GM23248 (cell line): ENCODE measurements around the gene ACOT7. TPM values are rescaled to one million over a fixed set of nuclear protein-coding genes. Genes with fewer than 3 reads are reported as not detected.

Source experiments
- DNase-seq: peaks from one replicate; pipeline ENCODE4 v3.0.0-alpha.2; 2015
- H2AFZ ChIP-seq: fragments of 200-600 bp; sonication (generic); 2 replicates; pipeline ENCODE4 v1.6.1; 2016; ENCODE audit warnings: antibody characterized with exemption
- H3F3A ChIP-seq: fragments of 200-600 bp; sonication (generic); 2 replicates; pipeline ENCODE4 v1.6.1; 2016; ENCODE audit warnings: mild to moderate bottlenecking, antibody characterized with exemption, mixed run types; ENCODE audit not compliant: insufficient read depth
- H3K27ac ChIP-seq: fragments of 200-600 bp; sonication (generic); 2 replicates; pipeline ENCODE4 v1.5.1; 2016; ENCODE audit warnings: mild to moderate bottlenecking
- H3K27me3 ChIP-seq: fragments of 200-600 bp; sonication (generic); replicated peaks from 2 replicates; pipeline ENCODE4 v1.6.1; 2016; ENCODE audit warnings: mild to moderate bottlenecking; ENCODE audit not compliant: insufficient read depth
- H3K36me3 ChIP-seq: fragments of 200-600 bp; sonication (generic); 2 replicates; pipeline ENCODE4 v1.6.1; 2016; ENCODE audit warnings: low read depth, mild to moderate bottlenecking
- H3K4me1 ChIP-seq: fragments of 200-600 bp; sonication (generic); 2 replicates; pipeline ENCODE4 v1.6.1; 2016; ENCODE audit warnings: mild to moderate bottlenecking; ENCODE audit not compliant: insufficient read depth
- H3K4me2 ChIP-seq: fragments of 200-600 bp; sonication (generic); one replicate; pipeline ENCODE4 v1.6.1; 2016; ENCODE audit warnings: mild to moderate bottlenecking; ENCODE audit not compliant: unreplicated experiment
- H3K4me3 ChIP-seq: fragments of 200-600 bp; sonication (generic); 2 replicates; pipeline ENCODE4 v1.5.1; 2016; ENCODE audit warnings: mild to moderate bottlenecking
- H3K79me2 ChIP-seq: fragments of 200-600 bp; sonication (generic); 2 replicates; pipeline ENCODE4 v1.6.1; 2016; ENCODE audit warnings: mild to moderate bottlenecking; ENCODE audit not compliant: insufficient read depth
- H3K9ac ChIP-seq: fragments of 200-600 bp; sonication (generic); 2 replicates; pipeline ENCODE4 v1.6.1; 2016; ENCODE audit warnings: mild to moderate bottlenecking
- H3K9me2 ChIP-seq: fragments of 200-600 bp; sonication (generic); 2 replicates; pipeline ENCODE4 v1.6.1; 2016; ENCODE audit warnings: mixed run types, mild to moderate bottlenecking, moderate library complexity; ENCODE audit not compliant: insufficient read depth
- H3K9me3 ChIP-seq: fragments of 200-600 bp; sonication (generic); one replicate; pipeline ENCODE4 v1.6.1; 2017; ENCODE audit warnings: low read depth
- H4K20me1 ChIP-seq: fragments of 200-600 bp; sonication (generic); 2 replicates; pipeline ENCODE4 v1.6.0; 2016; ENCODE audit not compliant: insufficient read depth
- EZH2 ChIP-seq: fragments of 200-600 bp; sonication (generic); IDR thresholded peaks from 2 replicates; pipeline ENCODE4 v1.6.1; 2018; ENCODE audit warnings: antibody characterized with exemption, mild to moderate bottlenecking; ENCODE audit not compliant: insufficient read depth, poor library complexity, severe bottlenecking
- EZH2phosphoT487 ChIP-seq: fragments of 200-600 bp; sonication (generic); IDR thresholded peaks from 2 replicates; pipeline ENCODE4 v1.6.1; 2018; ENCODE audit warnings: antibody characterized with exemption, moderate library complexity, mild to moderate bottlenecking, low read depth; ENCODE audit not compliant: insufficient read depth
- WGBS, 2 experiments: methylation state at CpG; one replicate each; pipeline ENCODE4 v1.1.6; 2015 to 2017; ENCODE audit warnings: low lambda C conversion rate in 2 of 2, low coverage in 1 of 2; ENCODE audit errors: missing lambda C conversion rate in 2 of 2; 5-methylcytosine and 5-hydroxymethylcytosine counted together
- in situ Hi-C: fragments of 300-500 bp; cut with MboI; formaldehyde crosslinking; loops from 2 replicates; pipeline ENCODE4 v1.15.0; 2020
- polyA plus RNA-seq: library from polyadenylated mRNA; unstranded; fragments of >200 nt; fragmentation: Nextera tagmentation; extraction: Ambion mirVana; gene quantifications from 2 replicates; pipeline ENCODE4 v1.2.1, GENCODE V29; 2016
- total RNA-seq: library from RNA; depleted of rRNA; stranded (reverse); fragments of >200 nt; shearing (Covaris generic); gene quantifications from 2 replicates; pipeline ENCODE4 v1.2.3, GENCODE V29; 2014; rRNA removed

The ACOT7 gene, protein sequence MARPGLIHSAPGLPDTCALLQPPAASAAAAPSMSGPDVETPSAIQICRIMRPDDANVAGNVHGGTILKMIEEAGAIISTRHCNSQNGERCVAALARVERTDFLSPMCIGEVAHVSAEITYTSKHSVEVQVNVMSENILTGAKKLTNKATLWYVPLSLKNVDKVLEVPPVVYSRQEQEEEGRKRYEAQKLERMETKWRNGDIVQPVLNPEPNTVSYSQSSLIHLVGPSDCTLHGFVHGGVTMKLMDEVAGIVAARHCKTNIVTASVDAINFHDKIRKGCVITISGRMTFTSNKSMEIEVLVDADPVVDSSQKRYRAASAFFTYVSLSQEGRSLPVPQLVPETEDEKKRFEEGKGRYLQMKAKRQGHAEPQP
- total RNA-seq (20.0 and 25.7 TPM in 2 replicates), polyA plus RNA-seq (74.7 and 79.2 TPM in 2 replicates)

DNA sequence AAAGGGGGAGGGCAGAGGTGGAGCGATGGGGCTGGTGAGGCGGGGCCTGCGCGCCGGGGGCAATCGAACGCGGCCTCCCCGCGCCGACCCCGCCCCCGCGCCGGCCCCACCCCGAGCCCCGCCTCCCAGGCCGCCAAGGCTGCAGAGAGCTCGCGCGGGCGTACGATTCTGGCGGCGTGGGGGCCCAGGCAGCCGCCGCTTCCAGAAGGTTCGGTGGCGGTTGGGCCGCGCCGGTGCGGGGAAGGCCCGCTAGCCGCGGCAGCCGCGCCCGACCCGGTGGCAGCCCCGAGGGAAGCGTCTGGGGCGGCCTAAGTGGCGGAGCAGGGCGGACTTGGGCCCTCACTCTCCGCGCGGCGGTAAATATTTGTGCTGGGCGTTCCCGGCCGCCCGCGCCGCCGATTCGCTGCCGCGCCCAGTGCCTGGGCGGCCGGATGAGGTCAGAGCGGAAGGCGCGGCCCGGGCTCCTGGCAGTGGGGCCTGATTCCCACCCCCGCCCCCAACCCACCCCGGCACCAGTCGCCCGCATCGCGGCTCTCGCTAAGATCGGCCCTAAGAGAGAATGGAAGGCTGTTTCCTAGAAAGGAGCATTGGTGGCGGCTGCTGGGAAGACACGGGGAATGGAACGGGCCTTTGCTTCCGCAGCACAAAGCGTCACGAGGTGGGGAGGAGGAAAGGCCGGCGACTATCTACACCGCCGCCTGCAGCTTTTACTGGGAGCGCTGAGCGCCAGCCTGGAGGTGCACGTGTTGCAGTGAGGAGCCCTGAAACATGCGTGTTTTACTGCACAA, at the start of gene ACOT7:
Gene ACOT7 (minus strand): TSS at position 368 of the 788 bp plus-strand sequence. CDS start 368 bp downstream, outside the sequence.
- peak within 1 kb of the TSS; percentile 91 for H3K27ac ChIP-seq
- no peaks in the 10 kb centered on the region for H4K20me1 ChIP-seq
- peak within 1 kb of the TSS; percentile 90 for H3K9ac ChIP-seq
- in situ Hi-C loops = no loop called here
- H2AFZ ChIP-seq = peak within 1 kb of the TSS; percentile 75
- peak within 1 kb of the TSS; percentile 70 for H3K4me2 ChIP-seq
- H3K9me2 ChIP-seq = no peaks in the 10 kb centered on the region
- H3F3A ChIP-seq = no peaks in the 10 kb centered on the region
- DNase-seq = peak; percentile 97
- no peaks in the 10 kb centered on the region for H3K9me3 ChIP-seq
- TF ChIP-seq EZH2 (no peak), EZH2phosphoT487 (no peak)
- 0 to 1% methylated on average over 53 to 70 of the region's 87 CpGs for WGBS, 2 experiments
- no peaks in the 10 kb centered on the region for H3K27me3 ChIP-seq
- peaks cover 4% of the 10 kb centered on the region; the same call in 1 of the 2 replicates for H3K4me1 ChIP-seq
- peaks cover 31% of the 10 kb centered on the region for H3K79me2 ChIP-seq
- H3K36me3 ChIP-seq = no peaks in the 10 kb centered on the region
- peak within 1 kb of the TSS; percentile 73 for H3K4me3 ChIP-seq

DNA sequence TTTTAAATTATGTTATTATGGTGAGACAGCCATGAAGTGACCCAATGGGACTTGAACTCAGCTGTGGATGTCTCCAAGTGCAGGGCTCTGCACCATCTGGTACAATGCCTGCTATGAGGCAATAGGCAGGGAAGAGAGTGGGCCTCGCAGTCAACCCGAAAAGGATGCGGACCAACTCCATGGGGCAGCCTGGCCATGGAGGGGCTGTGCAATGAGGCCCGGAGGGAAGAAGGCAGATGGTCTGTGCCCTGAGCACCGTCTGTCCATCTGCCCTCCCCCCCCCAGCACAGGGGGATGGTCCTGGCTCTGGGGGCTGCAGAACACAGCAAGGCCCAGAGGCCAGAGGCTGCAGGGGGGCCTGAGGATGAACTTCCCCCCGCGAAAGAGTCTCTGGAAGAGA, 48.0 kb upstream of the ACOT7 start:
- Histone ChIP-seq H3K4me1 (no peaks in the 10 kb centered on the region), H3K36me3 (no peaks in the 10 kb centered on the region), H3K27ac (no peak overlapping the region), H2AFZ (no peak overlapping the region), H4K20me1 (no peaks in the 10 kb centered on the region), H3K9me3 (no peaks in the 10 kb centered on the region), H3K9me2 (no peaks in the 10 kb centered on the region), H3K27me3 (peaks cover 13% of the 10 kb centered on the region), H3K9ac (no peak overlapping the region), H3F3A (no peaks in the 10 kb centered on the region), H3K4me2 (no peak overlapping the region), H3K79me2 (no peaks in the 10 kb centered on the region), H3K4me3 (no peak overlapping the region)
- TF ChIP-seq EZH2 = no peak
- no peak for TF ChIP-seq EZH2phosphoT487
- 77 to 83% methylated on average over 4 to 7 of the region's 7 CpGs for WGBS, 2 experiments
- in situ Hi-C loops = no loop called here
- DNase-seq = no peak

DNA sequence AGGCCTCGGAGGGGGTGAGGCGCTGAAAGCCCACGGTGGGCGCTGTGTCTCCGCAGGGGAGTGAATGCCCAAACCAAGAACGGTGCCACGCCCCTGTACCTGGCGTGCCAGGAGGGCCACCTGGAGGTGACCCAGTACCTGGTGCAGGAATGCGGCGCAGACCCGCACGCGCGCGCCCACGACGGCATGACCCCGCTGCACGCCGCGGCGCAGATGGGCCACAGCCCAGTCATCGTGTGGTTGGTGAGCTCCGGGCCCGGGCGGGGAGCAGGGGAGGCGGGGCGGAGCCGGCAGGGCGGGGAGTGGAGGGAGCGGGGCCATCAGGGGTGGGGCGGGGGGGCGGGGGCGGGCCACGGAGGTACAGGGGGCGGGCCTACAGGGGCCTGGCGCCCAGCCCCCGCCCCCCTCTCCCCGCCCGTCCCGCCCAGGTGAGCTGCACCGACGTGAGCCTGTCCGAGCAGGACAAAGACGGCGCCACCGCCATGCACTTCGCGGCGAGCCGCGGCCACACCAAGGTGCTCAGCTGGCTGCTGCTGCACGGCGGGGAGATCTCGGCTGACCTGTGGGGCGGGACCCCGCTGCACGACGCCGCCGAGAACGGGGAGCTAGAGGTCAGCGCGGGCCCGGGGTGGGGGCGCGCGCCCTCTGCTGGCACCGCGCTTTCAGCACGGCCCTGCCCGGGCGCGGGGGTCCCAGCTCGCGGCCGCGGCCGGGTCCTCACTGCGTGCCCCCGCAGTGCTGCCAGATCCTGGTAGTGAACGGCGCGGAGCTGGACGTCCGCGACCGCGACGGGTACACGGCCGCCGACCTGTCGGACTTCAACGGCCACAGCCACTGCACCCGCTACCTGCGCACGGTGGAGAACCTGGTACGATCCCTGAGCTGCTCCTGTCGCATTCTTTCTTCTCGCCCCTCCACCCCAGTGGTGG, 46.9 kb upstream of the ACOT7 start:
- H3K4me2 ChIP-seq = no peak overlapping the region

More for the DNA sequence above, 46.9 kb upstream of the ACOT7 start:
- Histone ChIP-seq H3K9ac (no peak overlapping the region), H3K9me3 (no peaks in the 10 kb centered on the region), H2AFZ (no peak overlapping the region), H3K27ac (no peak overlapping the region), H3F3A (no peaks in the 10 kb centered on the region), H3K9me2 (no peaks in the 10 kb centered on the region), H4K20me1 (no peaks in the 10 kb centered on the region), H3K4me1 (no peaks in the 10 kb centered on the region), H3K79me2 (no peaks in the 10 kb centered on the region), H3K4me3 (no peak overlapping the region), H3K36me3 (no peaks in the 10 kb centered on the region), H3K27me3 (peaks cover 13% of the 10 kb centered on the region)
- in situ Hi-C loops = no loop called here
- WGBS, 2 experiments = 12 to 16% methylated on average over 42 to 92 of the region's 101 CpGs
- TF ChIP-seq EZH2 = no peak
- TF ChIP-seq EZH2phosphoT487 = no peak
- peak; percentile 66 for DNase-seq
